IMR-90 (cell line): ENCODE results near the gene THAP5. TPM values are rescaled to one million over a fixed set of nuclear protein-coding genes. Genes with fewer than 3 reads are reported as not detected.
A peak's percentile ranks its signal among the peaks of the same experiment; 100 is the strongest.

ENCODE experiments used
- ATAC-seq: fragments of 200-7000 bp; cut with Tn5 transposase; 2 replicates; pipeline ENCODE4 v1.9.1; 2020; ENCODE audit warnings: low read depth, mild to moderate bottlenecking, moderate library complexity
- BruUV-seq: library from RNA; stranded (reverse); fragments of 400-500 nt; replicated peaks from 2 replicates; lab custom pipeline; 2021; lab: Mats Ljungman, UMichigan
- CTCF ChIA-PET: fragments of 300-600 bp; formaldehyde crosslinking; extraction: SDS; loops from one replicate; lab custom pipeline; 2021; ENCODE audit warnings: antibody characterized with exemption; lab: Yijun Ruan, JAX
- POLR2A ChIA-PET: fragments of 300-600 bp; sonication (Branson Sonifier 250); formaldehyde crosslinking; loops from one replicate; lab custom pipeline; 2022; ENCODE audit warnings: antibody characterized with exemption; ENCODE audit not compliant: unreplicated experiment; lab: Charles Lee
- DNase-seq: peaks from one replicate; pipeline ENCODE4 v3.0.0; 2013
- H2AFZ ChIP-seq: replicated peaks from 2 replicates; pipeline ENCODE3; 2013; ENCODE audit warnings: low read length, mild to moderate bottlenecking; ENCODE audit not compliant: poor library complexity
- H2AK5ac ChIP-seq: 2 replicates; pipeline ENCODE4 v1.6.1; 2013; ENCODE audit warnings: low read depth, low read length, inconsistent platforms
- H2AK9ac ChIP-seq: replicated peaks from 2 replicates; pipeline ENCODE3; 2013; ENCODE audit warnings: mild to moderate bottlenecking, low read depth, low read length, moderate library complexity; ENCODE audit not compliant: poor library complexity
- H2BK120ac ChIP-seq: 2 replicates; pipeline ENCODE4 v1.6.1; 2013; ENCODE audit warnings: low read depth, low read length, inconsistent platforms
- H2BK15ac ChIP-seq: 3 replicates; pipeline ENCODE4 v1.6.1; 2013; ENCODE audit warnings: low read depth, low read length, inconsistent platforms
- H2BK20ac ChIP-seq: 2 replicates; pipeline ENCODE4 v1.6.1; 2013; ENCODE audit warnings: low read depth, mild to moderate bottlenecking, inconsistent platforms, low read length, moderate library complexity
- H2BK5ac ChIP-seq: 2 replicates; pipeline ENCODE4 v1.6.1; 2013; ENCODE audit warnings: mild to moderate bottlenecking, low read depth, low read length, inconsistent platforms; ENCODE audit not compliant: poor library complexity, severe bottlenecking
- H3K14ac ChIP-seq: replicated peaks from 2 replicates; pipeline ENCODE4 v1.6.1; 2013; ENCODE audit warnings: low read depth, low read length, inconsistent platforms
- H3K18ac ChIP-seq: 2 replicates; pipeline ENCODE4 v1.6.1; 2013; ENCODE audit warnings: low read depth, low read length, control low read depth
- H3K23ac ChIP-seq: 2 replicates; pipeline ENCODE4 v1.6.1; 2013; ENCODE audit warnings: low read depth, low read length, inconsistent platforms
- H3K27ac ChIP-seq: 2 replicates; pipeline ENCODE4 v1.5.1; 2013; ENCODE audit warnings: mild to moderate bottlenecking, control low read depth, low read length; ENCODE audit not compliant: insufficient read depth
- H3K27me3 ChIP-seq: 2 replicates; pipeline ENCODE4 v1.6.1; 2013; ENCODE audit warnings: low read length; ENCODE audit not compliant: control insufficient read depth, insufficient read depth
- H3K36me3 ChIP-seq: 2 replicates; pipeline ENCODE4 v1.6.1; 2013; ENCODE audit warnings: low read length, mixed read lengths; ENCODE audit not compliant: control insufficient read depth, insufficient read depth
- H3K4ac ChIP-seq: 2 replicates; pipeline ENCODE4 v1.6.1; 2013; ENCODE audit warnings: low read depth, low read length, inconsistent platforms
- H3K4me1 ChIP-seq: 2 replicates; pipeline ENCODE4 v1.6.1; 2013; ENCODE audit warnings: low read length, mixed read lengths; ENCODE audit not compliant: control insufficient read depth, insufficient read depth
- H3K4me2 ChIP-seq: 2 replicates; pipeline ENCODE4 v1.6.1; 2013; ENCODE audit warnings: low read depth, mild to moderate bottlenecking, control low read depth, low read length, moderate library complexity
- H3K4me3 ChIP-seq: 2 replicates; pipeline ENCODE4 v1.5.1; 2013; ENCODE audit warnings: low read depth, mild to moderate bottlenecking, control low read depth, low read length, moderate library complexity; ENCODE audit not compliant: insufficient read depth
- H3K56ac ChIP-seq: 2 replicates; pipeline ENCODE4 v1.6.1; 2013; ENCODE audit warnings: low read length, inconsistent platforms; ENCODE audit not compliant: insufficient read depth; ENCODE audit errors: extremely low read depth
- H3K79me1 ChIP-seq, 2 experiments: 2 replicates each; pipeline ENCODE4 v1.6.1; 2013; ENCODE audit warnings: low read length in 2 of 2, inconsistent platforms in 1 of 2, low read depth in 1 of 2
- H3K9ac ChIP-seq: 2 replicates; pipeline ENCODE4 v1.6.1; 2013; ENCODE audit warnings: low read depth, low read length, control low read depth
- H3K9me1 ChIP-seq: 2 replicates; pipeline ENCODE4 v1.6.1; 2013; ENCODE audit warnings: low read length, inconsistent platforms; ENCODE audit not compliant: insufficient read depth
- H3K9me3 ChIP-seq: 2 replicates; pipeline ENCODE4 v1.6.1; 2013; ENCODE audit warnings: low read length; ENCODE audit not compliant: control insufficient read depth, insufficient read depth
- H4K20me1 ChIP-seq: 2 replicates; pipeline ENCODE4 v1.6.1; 2013; ENCODE audit warnings: low read length, inconsistent platforms; ENCODE audit not compliant: insufficient read depth
- H4K5ac ChIP-seq: 2 replicates; pipeline ENCODE4 v1.6.1; 2013; ENCODE audit warnings: mild to moderate bottlenecking, low read depth, low read length, control low read depth
- H4K8ac ChIP-seq, 2 experiments: 2 replicates each; pipeline ENCODE4 v1.6.1; 2013; ENCODE audit warnings: low read depth in 2 of 2, low read length in 2 of 2, control low read depth in 1 of 2, inconsistent platforms in 1 of 2
- H4K91ac ChIP-seq: 2 replicates; pipeline ENCODE4 v1.6.1; 2013; ENCODE audit warnings: low read depth, low read length, inconsistent platforms; ENCODE audit not compliant: insufficient read depth
- MAFK ChIP-seq: IDR thresholded peaks from 2 replicates; pipeline ENCODE4 v1.6.1; 2012; ENCODE audit warnings: low read depth, low read length, improper control_type of control experiment
- MXI1 ChIP-seq: IDR thresholded peaks from 2 replicates; pipeline ENCODE4 v1.6.1; 2012; ENCODE audit warnings: low read depth, mild to moderate bottlenecking, low read length, moderate library complexity, borderline replicate concordance
- RAD21 ChIP-seq: IDR thresholded peaks from 2 replicates; pipeline ENCODE4 v1.6.1; 2012; ENCODE audit warnings: low read length, improper control_type of control experiment
- SMC3 ChIP-seq: fragments of 150-350 bp; IDR thresholded peaks from 2 replicates; pipeline ENCODE4 v1.6.1; 2016; ENCODE audit warnings: low read depth, mild to moderate bottlenecking, antibody characterized with exemption, low read length, moderate library complexity
- WGBS, 2 experiments: methylation state at CpG; one replicate each; pipeline versions ENCODE4 v1.1.5 to v1.1.7; 2013; ENCODE audit warnings: missing lambda C conversion rate in 2 of 2; ENCODE audit not compliant: insufficient read length in 1 of 2; ENCODE audit errors: extremely low coverage in 2 of 2; 5-methylcytosine and 5-hydroxymethylcytosine counted together
- dilution Hi-C: fragments of 300-500 bp; cut with HindIII; formaldehyde crosslinking; loops from one replicate; pipeline ENCODE4 v1.14.3; 2018; ENCODE audit warnings: low sequenced_read_pairs; ENCODE audit not compliant: unreplicated experiment
- in situ Hi-C: fragments of 300-500 bp; cut with MboI; formaldehyde crosslinking; loops from 3 replicates; pipeline ENCODE4 v1.14.3; 2019; ENCODE audit warnings: low sequenced_read_pairs, inconsistent platforms, mixed read lengths
- intact Hi-C: fragments of 100-400 bp; cut with micrococcal nuclease; formaldehyde crosslinking; loops from 2 replicates; pipeline ENCODE4 v1.10.0; 2022
- polyA plus RNA-seq, 3 experiments: library from polyadenylated mRNA; depleted of rRNA; stranded (reverse); fragments of >200 nt; gene quantifications; 2 replicates each; pipeline ENCODE4 v1.2.3, GENCODE V29; 2012; ENCODE audit warnings: low replicate concordance in 1 of 3
- total RNA-seq: library from RNA; depleted of rRNA; stranded (reverse); fragments of >200 nt; gene quantifications from 2 replicates; pipeline ENCODE4 v1.2.3, GENCODE V29; 2012

The THAP5 gene
- total and polyA plus RNA-seq, 2 of the 4 experiments (the other 2 are of a cell fraction), result 6.7 to 23.7 TPM

DNA sequence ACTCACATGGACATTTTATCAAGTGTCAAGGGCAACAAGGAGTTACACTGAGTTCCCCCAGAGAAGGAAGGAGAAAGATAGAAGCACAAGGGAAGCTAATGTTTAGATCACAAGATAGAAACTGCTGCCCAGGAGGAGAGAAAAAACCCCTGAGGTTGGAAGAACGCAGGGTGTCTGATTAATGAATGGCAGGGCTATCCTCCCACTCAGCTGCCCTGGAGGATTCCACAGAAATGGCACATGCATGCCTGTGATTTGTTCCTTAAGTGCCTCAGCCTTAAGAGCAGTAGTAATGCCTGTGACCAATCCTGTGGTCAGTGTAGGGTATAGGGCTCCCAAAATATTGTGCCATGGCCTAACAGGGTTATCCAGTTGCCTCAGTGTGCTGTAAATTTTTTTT, 20.4 kb upstream of the THAP5 start:
- no peaks in the 10 kb centered on the region for H4K20me1 ChIP-seq
- no peak overlapping the region for H2AFZ ChIP-seq
- no peak overlapping the region for H3K4ac ChIP-seq
- no peak overlapping the region for H3K4me2 ChIP-seq
- in situ Hi-C loops (no loop called here), intact Hi-C loops (no loop called here), dilution Hi-C loops (no loop called here)
- H3K9me3 ChIP-seq, result no peaks in the 10 kb centered on the region
- H3K27ac ChIP-seq, result no peak overlapping the region
- CTCF ChIA-PET, result no interaction called here
- H3K27me3 ChIP-seq, result no peaks in the 10 kb centered on the region
- no peak for DNase-seq
- H2AK9ac ChIP-seq, result no peak overlapping the region
- no peaks in the 10 kb centered on the region for H3K79me1 ChIP-seq
- no TSS peak for BruUV-seq
- no peak overlapping the region for H3K4me3 ChIP-seq
- no peak overlapping the region for H3K18ac ChIP-seq
- H3K36me3 ChIP-seq, result no peaks in the 10 kb centered on the region
- peak; percentile 35; the same call in 1 of the 2 replicates for ATAC-seq
- no peak overlapping the region for H4K5ac ChIP-seq
- H4K8ac ChIP-seq, result no peak overlapping the region
- no peak for TF ChIP-seq MAFK
- no peak for TF ChIP-seq RAD21
- TF ChIP-seq SMC3, result no peak
- TF ChIP-seq MXI1, result no peak
- H3K9ac ChIP-seq, result no peak overlapping the region
- H3K9me1 ChIP-seq, result no peaks in the 10 kb centered on the region
- H2BK20ac ChIP-seq, result no peak overlapping the region
- H2BK15ac ChIP-seq, result no peak overlapping the region
- POLR2A ChIA-PET, result interaction anchor here (0.7 kb wide), 1 partner anchor 93 kb away, joined by 3 read pairs; no protein-coding TSS in a partner anchor
- no peaks in the 10 kb centered on the region for H3K4me1 ChIP-seq
- H3K14ac ChIP-seq, result no peak overlapping the region
- H3K23ac ChIP-seq, result no peak overlapping the region
- H2AK5ac ChIP-seq, result no peak overlapping the region
- WGBS, 2 experiments, result no CpG with 5 or more reads among the region's 1 CpG
- no peak overlapping the region for H2BK5ac ChIP-seq
- no peak overlapping the region for H3K56ac ChIP-seq
- no peak overlapping the region for H2BK120ac ChIP-seq
- H4K91ac ChIP-seq, result no peak overlapping the region
